ENCODE measurements around the gene LSM14A. TPM values are rescaled to one million over a fixed set of nuclear protein-coding genes. Genes with fewer than 3 reads are reported as not detected.

The LSM14A gene
- total RNA-seq, 3 donors from 2014 or later = 126 to 134 (median 129) TPM

GRCh38 chr19:34218818-34219164, 46.5 kb downstream of the LSM14A start:
- H3K9me3 Mint-ChIP-seq = no peaks in the 10 kb centered on the region
- ATAC-seq (no peak), DNase-seq (no peak)
- H3K4me1 Mint-ChIP-seq (ENCODE audit: low read depth) = peaks cover 37% of the 10 kb centered on the region
- H3K4me3 Mint-ChIP-seq = no peak overlapping the region
- no peaks in the 10 kb centered on the region for H3K27me3 Mint-ChIP-seq (ENCODE audit: low read depth)
- H3K36me3 Mint-ChIP-seq (ENCODE audit: insufficient read depth) = peaks cover 43% of the 10 kb centered on the region

- H3K27me3 Mint-ChIP-seq (ENCODE audit: low read depth) = no peaks in the 10 kb centered on the region
- no peak overlapping the region for H3K4me3 Mint-ChIP-seq
- no peaks in the 10 kb centered on the region for H3K9me3 Mint-ChIP-seq
- peaks cover 49% of the 10 kb centered on the region for H3K4me1 Mint-ChIP-seq (ENCODE audit: low read depth)
- peaks cover 53% of the 10 kb centered on the region for H3K36me3 Mint-ChIP-seq (ENCODE audit: insufficient read depth)
- DNase-seq = peak; percentile 56
- ATAC-seq = no peak
Observed at GRCh38 chr19:34220472-34221063, 48.3 kb downstream of the LSM14A start.

- Mint-ChIP-seq H3K27me3 (ENCODE audit: low read depth) (no peaks in the 10 kb centered on the region), H3K36me3 (ENCODE audit: insufficient read depth) (peaks cover 58% of the 10 kb centered on the region), H3K4me3 (no peak overlapping the region), H3K4me1 (ENCODE audit: low read depth) (peaks cover 57% of the 10 kb centered on the region), H3K9me3 (no peaks in the 10 kb centered on the region)
- ATAC-seq (no peak), DNase-seq (no peak)
Observed at GRCh38 chr19:34222386-34222785, 50.1 kb downstream of the LSM14A start.

- DNase-seq (no peak), ATAC-seq (peak; percentile 21 to 24)
- Mint-ChIP-seq H3K36me3 (ENCODE audit: insufficient read depth) (peaks cover 66% of the 10 kb centered on the region), H3K4me3 (no peak overlapping the region), H3K9me3 (no peaks in the 10 kb centered on the region), H3K27me3 (ENCODE audit: low read depth) (no peaks in the 10 kb centered on the region), H3K4me1 (ENCODE audit: low read depth) (peaks cover 37% of the 10 kb centered on the region)
Observed at GRCh38 chr19:34224996-34225658, 52.8 kb downstream of the LSM14A start.

- DNase-seq (no peak), ATAC-seq (peak in 1 of 2 donors; percentile 34)
- Mint-ChIP-seq H3K4me1 (ENCODE audit: low read depth) (peaks cover 33% of the 10 kb centered on the region), H3K4me3 (no peak overlapping the region), H3K27me3 (ENCODE audit: low read depth) (no peaks in the 10 kb centered on the region), H3K36me3 (ENCODE audit: insufficient read depth) (peaks cover 62% of the 10 kb centered on the region), H3K9me3 (no peaks in the 10 kb centered on the region)
Observed at GRCh38 chr19:34225659-34226015, 53.3 kb downstream of the LSM14A start.

GRCh38 chr19:34226036-34226435, 53.7 kb downstream of the LSM14A start:
- no peak overlapping the region for H3K4me3 Mint-ChIP-seq
- no peaks in the 10 kb centered on the region for H3K27me3 Mint-ChIP-seq (ENCODE audit: low read depth)
- DNase-seq = no peak
- peaks cover 31% of the 10 kb centered on the region for H3K4me1 Mint-ChIP-seq (ENCODE audit: low read depth)
- peak; percentile 46 to 79 for ATAC-seq
- H3K9me3 Mint-ChIP-seq = no peaks in the 10 kb centered on the region
- peaks cover 60% of the 10 kb centered on the region for H3K36me3 Mint-ChIP-seq (ENCODE audit: insufficient read depth)

GRCh38 chr19:34228347-34228746, 56.0 kb downstream of the LSM14A start:
- no peaks in the 10 kb centered on the region for H3K27me3 Mint-ChIP-seq (ENCODE audit: low read depth)
- DNase-seq (no peak), ATAC-seq (no peak)
- H3K4me3 Mint-ChIP-seq = no peak overlapping the region
- H3K36me3 Mint-ChIP-seq (ENCODE audit: insufficient read depth) = peaks cover 41% of the 10 kb centered on the region
- peaks cover 42% of the 10 kb centered on the region for H3K4me1 Mint-ChIP-seq (ENCODE audit: low read depth)
- no peaks in the 10 kb centered on the region for H3K9me3 Mint-ChIP-seq

GRCh38 chr19:34228762-34229161, 56.5 kb downstream of the LSM14A start:
- Mint-ChIP-seq H3K4me1 (ENCODE audit: low read depth) (peaks cover 39% of the 10 kb centered on the region), H3K36me3 (ENCODE audit: insufficient read depth) (peaks cover 38% of the 10 kb centered on the region), H3K4me3 (no peak overlapping the region), H3K27me3 (ENCODE audit: low read depth) (no peaks in the 10 kb centered on the region), H3K9me3 (no peaks in the 10 kb centered on the region)
- DNase-seq (no peak), ATAC-seq (no peak)

GRCh38 chr19:34229721-34230120, 57.4 kb downstream of the LSM14A start:
- ATAC-seq = no peak
- Mint-ChIP-seq H3K4me1 (ENCODE audit: low read depth) (peaks cover 34% of the 10 kb centered on the region), H3K9me3 (no peaks in the 10 kb centered on the region)

GRCh38 chr19:34230820-34231219, 58.5 kb downstream of the LSM14A start:
- DNase-seq (no peak), ATAC-seq (no peak)
- Mint-ChIP-seq H3K4me3 (no peak overlapping the region), H3K36me3 (ENCODE audit: insufficient read depth) (peaks cover 23% of the 10 kb centered on the region), H3K9me3 (no peaks in the 10 kb centered on the region), H3K27me3 (ENCODE audit: low read depth) (no peaks in the 10 kb centered on the region), H3K4me1 (ENCODE audit: low read depth) (peaks cover 23% of the 10 kb centered on the region)

More at GRCh38 chr19:34229721-34230120, 57.4 kb downstream of the LSM14A start:
- no peak for DNase-seq
- Mint-ChIP-seq H3K4me3 (no peak overlapping the region), H3K36me3 (ENCODE audit: insufficient read depth) (peaks cover 33% of the 10 kb centered on the region), H3K27me3 (ENCODE audit: low read depth) (no peaks in the 10 kb centered on the region)

GRCh38 chr19:34231439-34231838, 59.1 kb downstream of the LSM14A start:
- peaks cover 23% of the 10 kb centered on the region for H3K36me3 Mint-ChIP-seq (ENCODE audit: insufficient read depth)
- H3K4me1 Mint-ChIP-seq (ENCODE audit: low read depth) = peaks cover 18% of the 10 kb centered on the region

GRCh38 chr19:34232566-34233481, 60.5 kb downstream of the LSM14A start:
- Mint-ChIP-seq H3K9me3 (no peaks in the 10 kb centered on the region), H3K27me3 (ENCODE audit: low read depth) (no peaks in the 10 kb centered on the region), H3K4me3 (peak overlapping the region; percentile 11), H3K36me3 (ENCODE audit: insufficient read depth) (peaks cover 13% of the 10 kb centered on the region), H3K4me1 (ENCODE audit: low read depth) (peaks cover 12% of the 10 kb centered on the region)
- DNase-seq = no peak
- ATAC-seq = peak; percentile 90 to 94

More at GRCh38 chr19:34231439-34231838, 59.1 kb downstream of the LSM14A start:
- H3K4me3 Mint-ChIP-seq = no peak overlapping the region
- no peak for DNase-seq
- no peaks in the 10 kb centered on the region for H3K27me3 Mint-ChIP-seq (ENCODE audit: low read depth)
- no peak for ATAC-seq
- no peaks in the 10 kb centered on the region for H3K9me3 Mint-ChIP-seq

GRCh38 chr19:34235425-34235940, 63.2 kb downstream of the LSM14A start:
- Mint-ChIP-seq H3K4me1 (ENCODE audit: low read depth) (peaks cover 12% of the 10 kb centered on the region), H3K36me3 (ENCODE audit: insufficient read depth) (peaks cover 4% of the 10 kb centered on the region), H3K27me3 (ENCODE audit: low read depth) (no peaks in the 10 kb centered on the region), H3K9me3 (no peaks in the 10 kb centered on the region), H3K4me3 (no peak overlapping the region)
- ATAC-seq (no peak), DNase-seq (no peak)

All from activated T-cell treated with anti-CD3 and anti-CD28 coated beads, Interleukin-2, amount 50 U/mL, for 4 hours (primary cell).